Endothelial cell of umbilical vein (primary cell): ENCODE data around the gene LRP1B. TPM values are rescaled to one million over a fixed set of nuclear protein-coding genes. Genes with fewer than 3 reads are reported as not detected.

Experiments
- BruUV-seq: library from RNA; stranded (reverse); fragments of 400-500 nt; replicated peaks from 2 replicates; lab custom pipeline; 2021; lab: Mats Ljungman, UMichigan
- CTCF ChIA-PET: fragments of 300-600, 350-600 bp; sonication (Branson Sonifier 250); formaldehyde crosslinking; loops from one replicate; lab custom pipeline; 2021; ENCODE audit warnings: antibody characterized with exemption, inconsistent platforms; lab: Charles Lee
- POLR2A ChIA-PET: fragments of 300-600, 350-600 bp; sonication (Branson Sonifier 250); formaldehyde crosslinking; loops from one replicate; lab custom pipeline; 2021; ENCODE audit warnings: antibody characterized with exemption, inconsistent platforms; lab: Charles Lee
- DNase-seq: peaks from one replicate; pipeline ENCODE4 v3.0.0-alpha.2; 2011; ENCODE audit warnings: low read depth, low spot score
- FAIRE-seq: peaks from 2 replicates; lab custom pipeline; 2011; peaks lifted over from hg19 to GRCh38; lab: Jason Lieb, UNC
- H2AFZ ChIP-seq: 2 replicates; pipeline ENCODE4 v1.6.0; 2012; ENCODE audit warnings: low read depth, low read length, control low read depth, inconsistent platforms
- H3K27ac ChIP-seq: 2 replicates; pipeline ENCODE4 v1.5.1; 2011; ENCODE audit warnings: low read depth, mild to moderate bottlenecking, control low read depth, low read length, moderate library complexity; ENCODE audit not compliant: insufficient read depth
- H3K27me3 ChIP-seq, 2 experiments: 2 replicates each; pipeline versions ENCODE4 v1.6.0 to v1.6.1; 2011; ENCODE audit warnings: low read length in 2 of 2, mixed read lengths in 1 of 2; ENCODE audit not compliant: control insufficient read depth in 2 of 2, insufficient read depth in 2 of 2
- H3K36me3 ChIP-seq, 2 experiments: 2 replicates in 1 of 2; 3 replicates in 1 of 2; pipeline ENCODE4 v1.5.1; 2011; ENCODE audit warnings: low read length in 2 of 2, mild to moderate bottlenecking in 1 of 2, moderate library complexity in 1 of 2; ENCODE audit not compliant: control insufficient read depth in 2 of 2, insufficient read depth in 2 of 2; ENCODE audit errors: extremely low read depth in 1 of 2
- H3K4me1 ChIP-seq: 3 replicates; pipeline ENCODE4 v1.5.1; 2011; ENCODE audit warnings: mild to moderate bottlenecking, low read length; ENCODE audit not compliant: control insufficient read depth, insufficient read depth; ENCODE audit errors: extremely low read depth
- H3K4me2 ChIP-seq: 2 replicates; pipeline ENCODE4 v1.6.1; 2011; ENCODE audit warnings: low read length, control low read depth, mixed read lengths; ENCODE audit not compliant: insufficient read depth
- H3K4me3 ChIP-seq, 3 experiments: fragments of 200-600 bp in 1 of 3; sonication (generic), shearing (Covaris generic) in 1 of 3; replicated peaks in 1 of 3; 2 replicates each; pipeline ENCODE4 v1.5.1; 2011 to 2016; ENCODE audit warnings: control low read depth in 3 of 3, low read length in 3 of 3, mild to moderate bottlenecking in 2 of 3, inconsistent platforms in 1 of 3, low read depth in 1 of 3, moderate library complexity in 1 of 3; ENCODE audit not compliant: insufficient read depth in 1 of 3
- H3K79me2 ChIP-seq: 2 replicates; pipeline ENCODE4 v1.6.0; 2012; ENCODE audit warnings: low read length, inconsistent platforms; ENCODE audit not compliant: control insufficient read depth, insufficient read depth
- H3K9ac ChIP-seq: replicated peaks from 2 replicates; pipeline ENCODE3; 2011; ENCODE audit warnings: low read length, control low read depth; ENCODE audit not compliant: insufficient read depth; ENCODE audit errors: extremely low read depth
- H3K9me1 ChIP-seq: replicated peaks from 3 replicates; pipeline ENCODE4 v1.6.0; 2011; ENCODE audit warnings: mild to moderate bottlenecking, low read length; ENCODE audit not compliant: control insufficient read depth, insufficient read depth; ENCODE audit errors: extremely low read depth
- H3K9me3 ChIP-seq: replicated peaks from 2 replicates; pipeline ENCODE4 v1.5.1; 2012; ENCODE audit warnings: low read length, inconsistent platforms; ENCODE audit not compliant: control insufficient read depth, insufficient read depth
- H4K20me1 ChIP-seq: replicated peaks from 2 replicates; pipeline ENCODE3; 2011; ENCODE audit warnings: mild to moderate bottlenecking, low read length; ENCODE audit not compliant: control insufficient read depth, insufficient read depth; ENCODE audit errors: extremely low read depth
- EZH2 ChIP-seq: IDR thresholded peaks from 2 replicates; pipeline ENCODE4 v1.6.1; 2012; ENCODE audit warnings: borderline replicate concordance, low read depth, mild to moderate bottlenecking, moderate library complexity, low read length, inconsistent platforms; ENCODE audit not compliant: severe bottlenecking
- FOS ChIP-seq: IDR thresholded peaks from 2 replicates; pipeline ENCODE4 v1.6.1; 2011; ENCODE audit warnings: mild to moderate bottlenecking, low read length, moderate library complexity, borderline replicate concordance; ENCODE audit not compliant: insufficient read depth
- GATA2 ChIP-seq: IDR thresholded peaks from 2 replicates; pipeline ENCODE4 v1.7.0; 2011; ENCODE audit warnings: low read depth, mild to moderate bottlenecking, moderate library complexity, mixed read lengths, low read length; ENCODE audit not compliant: insufficient read length, insufficient read depth
- JUN ChIP-seq: IDR thresholded peaks from 2 replicates; pipeline ENCODE4 v1.6.1; 2011; ENCODE audit warnings: borderline replicate concordance, low read depth; ENCODE audit not compliant: insufficient read length, insufficient read depth
- MYC ChIP-seq: IDR thresholded peaks from one replicate; pipeline ENCODE4 v1.6.1; 2011; ENCODE audit warnings: mild to moderate bottlenecking, low read depth, low read length
- POLR2A ChIP-seq: IDR thresholded peaks from 2 replicates; pipeline ENCODE4 v1.6.1; 2012; ENCODE audit warnings: low read depth, mild to moderate bottlenecking, control low read depth, low read length
- POLR2AphosphoS5 ChIP-seq: IDR thresholded peaks from 2 replicates; pipeline ENCODE4 v1.6.1; 2012; ENCODE audit warnings: low read depth, mild to moderate bottlenecking, control low read depth, low read length, moderate library complexity; ENCODE audit not compliant: insufficient read depth
- dilution Hi-C: fragments of 300-500 bp; cut with MboI; formaldehyde crosslinking; loops from one replicate; pipeline ENCODE4 v1.15.0; 2019; ENCODE audit warnings: low sequenced_read_pairs; ENCODE audit not compliant: extremely low pct_ligation_motif_present
- intact Hi-C: fragments of 100-400 bp; cut with micrococcal nuclease; formaldehyde crosslinking; loops from one replicate; pipeline ENCODE4 v1.10.0; 2022
- polyA plus RNA-seq, 4 experiments: library from polyadenylated mRNA; depleted of rRNA in 3 of 4; stranded (reverse) in 3 of 4; unstranded in 1 of 4; fragments of >200 nt; gene quantifications; 2 replicates each; pipeline versions ENCODE4 v1.2.1 to v1.2.3, GENCODE V29; 2011 to 2012; ENCODE audit warnings: missing spikeins in 1 of 4
- total RNA-seq: library from RNA; stranded (reverse); gene quantifications from 2 replicates; pipeline ENCODE4 v1.2.3, GENCODE V29; 2021
- TF ChIP-seq, protein P1 (sequence below), 2 donors: IDR thresholded peaks; 1 replicate in 1 of 2; 2 replicates in 1 of 2; pipeline ENCODE4 v1.5.1; 2011; ENCODE audit warnings: low read length in 2 of 2, mild to moderate bottlenecking in 2 of 2, moderate library complexity in 2 of 2, control low read depth in 1 of 2, inconsistent platforms in 1 of 2, low read depth in 1 of 2; ENCODE audit not compliant: insufficient read depth in 1 of 2; ENCODE audit errors: extremely low read depth in 1 of 2
- TF ChIP-seq, protein P2 (sequence below): IDR thresholded peaks from 2 replicates; pipeline ENCODE4 v1.6.1; 2011; ENCODE audit not compliant: insufficient read depth, insufficient read length

LRP1B gene
- total and polyA plus RNA-seq, 2 donors (not counting 3 experiments of a cell fraction or from before 2014, with no cell fraction given) = 0.03 to 0.07 TPM

DNA sequence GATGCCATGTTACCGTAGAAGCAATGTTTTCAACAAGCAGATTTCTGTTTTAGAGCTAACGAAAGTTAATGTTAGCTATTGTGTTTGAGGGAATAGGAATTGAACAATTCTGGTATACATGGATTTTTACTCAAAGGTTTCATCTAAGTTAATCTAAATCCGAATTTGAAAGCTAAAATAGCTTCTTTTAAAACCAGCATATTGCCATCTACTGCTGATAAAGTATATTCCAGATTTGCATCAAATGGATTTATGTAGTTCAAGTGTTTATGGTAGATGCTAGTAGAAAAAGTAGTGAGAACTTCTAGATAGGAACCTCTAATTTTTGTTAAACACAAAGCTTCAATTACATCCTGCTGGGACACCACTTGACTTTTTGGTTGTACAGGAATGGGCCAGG lies 1781.1 kb downstream of the LRP1B start:
- no peak overlapping the region for H2AFZ ChIP-seq
- H3K36me3 ChIP-seq = no peaks in the 10 kb centered on the region
- no peaks in the 10 kb centered on the region for H3K27me3 ChIP-seq
- TF ChIP-seq POLR2AphosphoS5 (no peak), MYC (no peak), GATA2 (no peak), POLR2A (no peak), JUN (no peak), EZH2 (no peak), FOS (no peak)
- TF ChIP-seq, protein P1, sequence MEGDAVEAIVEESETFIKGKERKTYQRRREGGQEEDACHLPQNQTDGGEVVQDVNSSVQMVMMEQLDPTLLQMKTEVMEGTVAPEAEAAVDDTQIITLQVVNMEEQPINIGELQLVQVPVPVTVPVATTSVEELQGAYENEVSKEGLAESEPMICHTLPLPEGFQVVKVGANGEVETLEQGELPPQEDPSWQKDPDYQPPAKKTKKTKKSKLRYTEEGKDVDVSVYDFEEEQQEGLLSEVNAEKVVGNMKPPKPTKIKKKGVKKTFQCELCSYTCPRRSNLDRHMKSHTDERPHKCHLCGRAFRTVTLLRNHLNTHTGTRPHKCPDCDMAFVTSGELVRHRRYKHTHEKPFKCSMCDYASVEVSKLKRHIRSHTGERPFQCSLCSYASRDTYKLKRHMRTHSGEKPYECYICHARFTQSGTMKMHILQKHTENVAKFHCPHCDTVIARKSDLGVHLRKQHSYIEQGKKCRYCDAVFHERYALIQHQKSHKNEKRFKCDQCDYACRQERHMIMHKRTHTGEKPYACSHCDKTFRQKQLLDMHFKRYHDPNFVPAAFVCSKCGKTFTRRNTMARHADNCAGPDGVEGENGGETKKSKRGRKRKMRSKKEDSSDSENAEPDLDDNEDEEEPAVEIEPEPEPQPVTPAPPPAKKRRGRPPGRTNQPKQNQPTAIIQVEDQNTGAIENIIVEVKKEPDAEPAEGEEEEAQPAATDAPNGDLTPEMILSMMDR (IDR thresholded peaks at IDR 0.05; ENCODE audit: extremely low read depth in 1 of 2, insufficient read depth in 1 of 2, low read depth in 1 of 2, low read length in 2 of 2) = no peak
- TF ChIP-seq, protein P2, sequence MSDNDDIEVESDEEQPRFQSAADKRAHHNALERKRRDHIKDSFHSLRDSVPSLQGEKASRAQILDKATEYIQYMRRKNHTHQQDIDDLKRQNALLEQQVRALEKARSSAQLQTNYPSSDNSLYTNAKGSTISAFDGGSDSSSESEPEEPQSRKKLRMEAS = no peak
- ChIA-PET POLR2A (no interaction called here), CTCF (interaction anchor here (1.0 kb wide), 2 partner anchors 9 to 11 kb away, joined by 4 read pairs; no protein-coding TSS in a partner anchor)
- H3K9me1 ChIP-seq = no peaks in the 10 kb centered on the region
- intact Hi-C loops (no loop called here), dilution Hi-C loops (no loop called here)
- no peak overlapping the region for H3K4me2 ChIP-seq
- DNase-seq (no peak), FAIRE-seq (no peak)
- no peak overlapping the region for H3K27ac ChIP-seq
- H3K9me3 ChIP-seq = no peaks in the 10 kb centered on the region
- no peaks in the 10 kb centered on the region for H4K20me1 ChIP-seq
- no TSS peak for BruUV-seq
- no peaks in the 10 kb centered on the region for H3K4me1 ChIP-seq
- no peak overlapping the region for H3K4me3 ChIP-seq
- no peak overlapping the region for H3K9ac ChIP-seq
- H3K79me2 ChIP-seq = no peaks in the 10 kb centered on the region
